ENCODE measurements around the gene JCAD.

JCAD gene

GRCh38 chr10:30073767-30074060, 14.3 kb upstream of the JCAD start:
- no peak for DNase-seq

- DNase-seq = no peak
Measured at GRCh38 chr10:30073045-30073766, 13.8 kb upstream of the JCAD start.

- no peak for DNase-seq
Measured at GRCh38 chr10:30072068-30072467, 12.7 kb upstream of the JCAD start.

GRCh38 chr10:30070001-30070685, 10.8 kb upstream of the JCAD start:
- no peak for DNase-seq

GRCh38 chr10:30068492-30069223, 9.3 kb upstream of the JCAD start:
- no peak for DNase-seq

- DNase-seq = no peak
Measured at GRCh38 chr10:30063099-30063498, 3.7 kb upstream of the JCAD start.

- DNase-seq = no peak
Measured at GRCh38 chr10:30062582-30062981, 3.2 kb upstream of the JCAD start.

GRCh38 chr10:30062090-30062489, 2.7 kb upstream of the JCAD start:
- DNase-seq = no peak

- no peak for DNase-seq
Measured at GRCh38 chr10:30058570-30059132, 735 bp downstream of the JCAD start.

GRCh38 chr10:30057894-30058556, 1.4 kb downstream of the JCAD start:
- DNase-seq = no peak

GRCh38 chr10:30057421-30057841, 2.0 kb downstream of the JCAD start:
- DNase-seq = no peak

GRCh38 chr10:30056767-30057355, 2.5 kb downstream of the JCAD start:
- DNase-seq = no peak

- no peak for DNase-seq
Measured at GRCh38 chr10:30056281-30056680, 3.1 kb downstream of the JCAD start.

- DNase-seq = no peak
Measured at GRCh38 chr10:30055226-30055662, 4.1 kb downstream of the JCAD start.

- no peak for DNase-seq
Measured at GRCh38 chr10:30052062-30052461, 7.3 kb downstream of the JCAD start.

- DNase-seq = no peak
Measured at GRCh38 chr10:30051220-30051619, 8.2 kb downstream of the JCAD start.

- DNase-seq = no peak
Measured at GRCh38 chr10:30050411-30050810, 9.0 kb downstream of the JCAD start.

GRCh38 chr10:30048768-30049517, 10.4 kb downstream of the JCAD start:
- DNase-seq = peak; percentile 28

GRCh38 chr10:30047924-30048531, 11.4 kb downstream of the JCAD start:
- no peak for DNase-seq

GRCh38 chr10:30047430-30047829, 12.0 kb downstream of the JCAD start:
- DNase-seq = no peak

GRCh38 chr10:30046476-30046875, 12.9 kb downstream of the JCAD start:
- DNase-seq = no peak

- no peak for DNase-seq
Measured at GRCh38 chr10:30045961-30046360, 13.4 kb downstream of the JCAD start.
